HG02970 (cell line): Measurements from ENCODE around the gene MLN.
"Not testable (repeated sequence)": the region's sequence is repeated elsewhere in the genome, so short reads cannot be mapped to it uniquely, and the experiment has no call there.

Source experiments
- ATAC-seq: cut with Tn5 transposase; IDR thresholded peaks from one replicate; pipeline ENCODE4 v1.9.1; 2021; ENCODE audit warnings: mild to moderate bottlenecking, moderate library complexity, moderate number of reproducible peaks; ENCODE audit not compliant: unreplicated experiment, low FRiP score

Gene MLN

DNA sequence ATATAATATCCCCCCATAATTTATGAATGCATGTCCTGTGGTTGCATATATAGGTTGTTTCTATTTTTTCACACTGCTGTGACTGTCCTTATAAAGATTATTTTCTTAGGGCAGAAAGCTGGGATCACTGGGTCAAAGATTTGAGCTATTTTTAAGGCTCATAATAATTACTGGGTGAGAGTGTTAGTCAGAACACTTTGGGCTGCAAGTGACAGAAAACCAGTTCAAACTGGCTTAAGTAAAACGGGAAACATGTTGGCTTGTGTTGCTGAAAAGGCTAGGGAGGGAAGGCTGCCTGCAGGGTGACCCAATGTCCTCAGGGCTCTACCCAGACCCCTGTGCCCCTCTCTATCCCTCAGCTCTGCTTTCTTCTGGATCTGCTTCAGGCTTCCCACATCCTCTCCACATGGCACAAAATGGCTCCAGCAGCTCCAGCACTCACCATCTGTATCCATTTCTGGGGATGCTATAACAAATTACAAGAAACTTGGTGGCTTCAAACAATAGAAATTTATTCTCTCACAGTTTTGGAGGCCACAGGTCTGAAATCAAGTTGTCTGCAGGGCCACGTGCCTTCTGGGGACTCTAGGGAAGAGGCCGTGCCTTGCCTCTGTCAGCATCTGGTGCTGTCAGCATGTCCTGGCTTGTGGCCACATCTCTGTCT, 33.1 kb upstream of the MLN start:
- ATAC-seq: no peak

DNA sequence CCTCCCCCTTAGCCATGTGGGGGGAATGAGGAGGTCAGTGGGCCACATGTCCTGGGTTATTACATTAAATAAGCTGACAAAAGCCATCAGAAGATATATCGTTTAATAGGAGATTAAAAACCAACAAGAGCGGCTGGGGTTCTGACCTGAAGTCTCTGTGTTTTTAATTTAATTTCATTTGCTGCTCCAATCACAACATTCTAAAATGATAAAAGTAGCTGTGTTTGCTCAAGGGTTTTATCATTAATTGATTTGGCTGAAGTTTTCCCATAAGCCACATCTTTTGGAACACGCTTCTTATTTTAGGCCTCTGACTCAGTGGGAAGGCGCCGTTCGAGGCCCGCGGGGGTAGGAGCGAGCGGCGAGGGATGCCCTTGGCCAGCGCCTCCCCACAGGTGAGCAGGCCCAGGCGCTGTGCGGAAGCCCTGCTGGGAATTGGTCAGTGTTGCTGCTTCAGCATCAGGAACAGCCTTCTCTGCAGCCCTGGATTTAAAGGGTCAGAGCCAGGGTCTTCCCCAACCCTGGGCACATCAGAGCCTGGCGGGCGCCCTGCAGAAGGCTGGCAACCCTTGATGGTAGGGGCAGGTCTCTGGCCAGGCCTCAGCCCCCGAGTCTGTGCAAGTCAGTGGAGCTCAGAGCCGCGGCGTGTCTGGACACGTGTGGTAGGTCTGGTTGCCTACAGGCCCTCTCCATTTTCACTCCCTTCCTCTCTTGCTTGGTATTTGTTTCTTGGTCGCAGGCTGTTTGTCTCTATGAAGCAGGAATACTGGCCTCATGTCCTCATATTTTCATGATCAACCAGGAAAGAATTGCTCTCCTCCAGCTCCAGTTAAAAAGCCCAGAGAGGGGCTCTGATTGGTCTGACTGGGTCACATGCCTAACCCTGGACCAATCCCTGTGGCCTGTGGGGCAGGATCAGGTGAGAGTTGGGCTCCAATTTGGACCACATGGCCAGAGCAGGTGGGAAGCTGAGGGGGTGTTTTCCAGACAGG, 30.9 kb upstream of the MLN start:
- ATAC-seq: no peak

DNA sequence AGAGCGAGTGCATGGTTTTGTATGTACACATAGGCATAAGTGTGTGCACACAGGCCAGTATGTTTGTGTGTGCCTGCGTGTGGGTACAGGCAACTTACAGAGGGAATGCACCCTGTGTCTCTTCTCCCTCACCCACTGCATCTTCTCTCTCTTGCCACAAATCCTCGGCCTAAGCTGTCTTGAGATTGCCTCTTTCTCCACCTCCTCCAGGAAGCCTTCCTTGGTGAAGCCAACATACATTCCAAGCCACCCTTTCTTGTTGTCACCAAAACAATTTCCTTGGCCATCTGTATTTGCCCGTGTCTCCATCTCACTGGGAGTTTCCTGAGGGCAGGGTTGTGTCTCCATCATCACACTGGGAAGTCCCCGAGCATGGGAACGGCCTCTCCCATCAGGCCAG, 29.8 kb upstream of the MLN start:
- ATAC-seq: no peak

DNA sequence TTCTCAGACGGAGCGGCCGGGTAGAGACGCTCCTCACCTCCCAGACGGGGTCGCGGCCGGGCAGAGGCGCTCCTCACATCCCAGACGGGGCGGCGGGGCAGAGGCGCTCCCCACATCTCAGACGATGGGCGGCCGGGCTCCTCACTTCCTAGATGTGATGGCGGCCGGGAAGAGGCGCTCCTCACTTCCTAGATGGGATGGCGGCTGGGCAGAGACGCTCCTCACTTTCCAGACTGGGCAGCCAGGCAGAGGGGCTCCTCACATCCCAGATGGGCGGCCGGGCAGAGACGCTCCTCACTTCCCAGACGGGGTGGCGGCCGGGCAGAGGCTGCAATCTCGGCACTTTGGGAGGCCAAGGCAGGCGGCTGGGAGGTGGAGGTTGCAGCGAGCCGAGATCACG, 29.0 kb upstream of the MLN start:
- ATAC-seq: not testable (repeated sequence)

DNA sequence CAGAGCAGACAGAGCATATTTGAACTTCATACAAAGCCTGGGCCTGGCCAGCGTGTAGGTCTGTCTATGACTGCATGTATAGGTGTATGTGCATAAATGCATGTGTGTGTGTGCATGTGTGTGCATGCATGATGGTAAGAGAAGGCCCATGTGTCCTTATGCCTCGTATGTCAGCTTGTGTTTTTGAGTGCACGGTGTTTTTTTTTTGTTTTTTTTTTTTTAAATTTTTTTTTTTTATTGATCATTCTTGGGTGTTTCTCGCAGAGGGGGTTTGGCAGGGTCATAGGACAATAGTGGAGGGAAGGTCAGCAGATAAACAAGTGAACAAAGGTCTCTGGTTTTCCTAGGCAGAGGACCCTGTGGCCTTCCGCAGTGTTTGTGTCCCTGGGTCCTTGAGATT, 27.9 kb upstream of the MLN start:
- ATAC-seq: not testable (repeated sequence)

DNA sequence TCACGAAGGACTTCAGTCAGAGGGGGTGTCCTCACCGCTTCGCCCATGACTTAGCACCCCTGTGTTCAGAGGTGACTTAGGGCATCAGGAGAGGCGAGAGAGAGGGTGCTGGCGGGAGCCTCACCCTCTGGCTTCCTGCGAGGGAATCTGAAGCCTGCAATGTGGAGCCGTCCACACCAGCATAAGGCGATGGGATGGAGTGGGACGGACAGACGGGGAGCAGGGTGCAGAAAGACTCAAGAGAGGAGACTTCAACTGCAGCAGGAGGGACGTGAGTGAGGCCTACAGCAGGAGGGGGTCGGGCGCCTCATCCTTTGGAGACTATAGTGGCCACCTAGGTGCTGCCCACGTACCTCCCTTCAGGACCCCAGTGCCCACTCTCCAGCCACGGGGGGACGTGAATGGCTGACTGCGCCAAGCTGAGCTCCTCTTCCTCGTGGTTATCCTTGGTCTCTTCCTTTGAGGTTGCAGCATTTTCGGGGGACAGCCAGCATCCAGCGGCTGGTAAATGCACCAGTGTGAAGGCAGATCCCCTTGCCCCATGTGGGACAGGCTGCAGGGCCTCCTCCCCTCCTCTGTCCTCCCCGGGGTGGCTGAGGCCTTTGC, 26.9 kb upstream of the MLN start:
- no peak for ATAC-seq

DNA sequence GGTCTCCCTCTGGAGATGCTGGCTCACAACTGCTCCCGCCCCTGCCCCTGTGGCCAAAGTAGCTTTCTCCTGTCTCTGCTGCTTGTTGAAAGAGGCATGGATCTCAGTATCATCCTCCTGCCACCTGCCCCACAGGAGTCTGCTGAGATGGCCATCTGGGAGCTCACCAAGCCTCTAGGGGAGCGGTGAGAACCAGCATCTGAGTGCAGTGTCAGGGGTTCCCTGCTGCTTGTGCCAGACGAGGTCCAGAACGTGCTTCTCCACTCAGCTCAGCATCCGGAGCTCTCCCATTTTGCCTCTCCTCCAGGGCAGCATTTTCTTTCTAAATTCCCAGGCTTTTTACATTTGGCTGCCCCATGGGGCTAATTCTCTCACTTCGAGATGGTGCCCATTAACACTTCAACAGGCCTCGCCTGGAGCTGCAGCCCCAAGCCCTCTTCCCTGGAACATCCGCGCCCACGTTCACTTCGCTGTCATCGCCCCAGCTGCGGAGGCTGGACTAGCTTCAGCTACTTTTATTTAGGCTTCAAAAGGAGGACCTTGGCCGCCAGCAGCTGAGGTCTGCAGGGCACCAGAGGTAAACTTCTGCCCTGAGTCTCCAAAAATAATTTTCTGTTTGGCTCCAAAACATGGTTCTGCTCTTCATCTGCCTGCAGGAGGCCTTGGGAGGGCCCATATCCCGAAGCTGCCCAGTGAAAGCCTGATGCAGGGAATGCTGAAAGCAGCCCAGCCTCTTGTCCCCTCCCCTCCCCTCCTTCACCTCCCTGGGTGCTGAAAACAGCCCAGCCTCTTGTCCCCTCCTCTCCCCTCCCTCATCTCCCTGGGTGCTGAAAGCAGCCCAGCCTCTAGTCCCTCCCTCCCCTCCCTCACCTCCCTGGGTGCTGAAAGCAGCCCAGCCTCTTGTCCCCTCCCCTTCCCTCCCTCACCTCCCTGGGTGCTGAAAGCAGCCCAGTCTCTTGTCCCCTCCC, 25.2 kb upstream of the MLN start:
- ATAC-seq: no peak

DNA sequence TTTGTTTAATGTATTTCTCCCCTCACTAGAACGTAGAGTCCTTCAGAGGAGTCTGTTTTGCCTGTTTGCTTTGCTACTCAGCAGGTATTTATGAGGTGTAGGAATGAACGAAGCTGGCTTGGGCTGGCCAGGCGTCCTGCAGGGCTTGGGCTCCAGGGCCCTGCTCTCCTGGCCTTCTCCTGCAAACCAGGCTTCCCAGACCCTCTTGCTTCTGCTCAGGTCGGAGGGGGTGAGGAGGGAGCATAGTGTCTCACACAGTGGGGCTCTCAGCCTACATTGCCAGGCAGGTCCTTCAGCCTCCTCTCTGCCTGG, 24.6 kb upstream of the MLN start:
- ATAC-seq: no peak

DNA sequence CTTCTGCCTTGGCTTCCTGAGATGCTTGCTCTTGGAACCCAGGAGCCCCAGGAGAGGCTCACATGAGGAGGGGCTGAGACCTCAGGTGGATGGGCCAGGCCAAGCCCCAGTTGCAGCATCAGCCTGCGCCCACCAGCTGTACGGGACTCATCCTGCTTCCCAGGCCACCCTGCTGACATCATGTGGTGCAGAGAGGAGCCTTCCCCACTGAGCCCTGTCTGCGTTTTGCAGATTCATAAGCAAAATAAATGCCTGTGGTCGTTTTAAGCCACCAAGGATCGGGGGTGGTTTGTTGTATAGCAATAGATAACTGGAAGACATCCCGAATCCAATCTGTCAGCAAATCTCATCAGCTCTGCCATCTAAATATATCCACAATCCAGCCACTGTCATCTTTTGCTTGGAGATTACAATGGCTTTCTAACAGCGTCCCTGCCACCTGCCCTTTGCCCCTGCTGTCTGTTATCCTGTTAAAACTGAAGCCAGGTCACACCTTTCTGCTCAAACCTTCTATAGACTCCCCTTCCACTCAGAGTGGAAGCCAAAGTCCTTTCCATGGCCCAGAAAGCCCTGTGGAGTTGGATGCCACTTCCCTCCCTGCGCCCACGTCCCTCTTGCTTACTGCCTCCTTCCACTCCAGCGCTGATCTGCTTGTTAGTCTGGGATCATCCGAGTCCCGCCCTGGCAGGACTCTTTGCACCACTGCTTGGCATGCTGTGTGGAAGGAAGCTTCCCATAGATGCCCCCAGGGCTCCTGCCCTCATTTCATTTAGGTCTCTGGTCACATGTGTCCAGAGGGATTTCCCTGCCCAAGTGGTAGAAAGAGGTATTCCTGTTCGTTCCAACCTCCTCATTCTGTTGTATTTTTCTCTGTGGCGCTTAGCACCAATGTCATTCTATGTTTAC, 24.0 kb upstream of the MLN start:
- ATAC-seq: no peak

DNA sequence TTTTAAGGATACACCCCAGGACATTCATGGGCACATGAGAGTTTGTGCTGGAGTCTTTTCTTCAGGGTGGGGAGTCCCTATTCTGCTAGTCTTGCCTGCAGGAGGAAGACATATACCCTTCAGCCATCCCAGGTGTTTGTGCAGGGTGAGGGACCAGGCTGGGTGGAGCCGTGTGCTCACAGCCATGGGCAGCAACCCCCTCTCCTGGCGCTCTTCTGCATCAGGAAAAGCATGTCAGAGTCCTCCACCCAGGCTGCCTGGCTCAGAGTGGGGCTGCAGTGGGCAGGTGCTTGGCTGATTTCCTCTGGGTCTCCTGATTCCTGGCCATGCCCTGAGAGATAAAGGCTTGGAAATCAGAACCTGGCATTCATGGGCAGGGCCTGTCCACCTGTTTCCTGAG, 22.7 kb upstream of the MLN start:
- no peak for ATAC-seq

DNA sequence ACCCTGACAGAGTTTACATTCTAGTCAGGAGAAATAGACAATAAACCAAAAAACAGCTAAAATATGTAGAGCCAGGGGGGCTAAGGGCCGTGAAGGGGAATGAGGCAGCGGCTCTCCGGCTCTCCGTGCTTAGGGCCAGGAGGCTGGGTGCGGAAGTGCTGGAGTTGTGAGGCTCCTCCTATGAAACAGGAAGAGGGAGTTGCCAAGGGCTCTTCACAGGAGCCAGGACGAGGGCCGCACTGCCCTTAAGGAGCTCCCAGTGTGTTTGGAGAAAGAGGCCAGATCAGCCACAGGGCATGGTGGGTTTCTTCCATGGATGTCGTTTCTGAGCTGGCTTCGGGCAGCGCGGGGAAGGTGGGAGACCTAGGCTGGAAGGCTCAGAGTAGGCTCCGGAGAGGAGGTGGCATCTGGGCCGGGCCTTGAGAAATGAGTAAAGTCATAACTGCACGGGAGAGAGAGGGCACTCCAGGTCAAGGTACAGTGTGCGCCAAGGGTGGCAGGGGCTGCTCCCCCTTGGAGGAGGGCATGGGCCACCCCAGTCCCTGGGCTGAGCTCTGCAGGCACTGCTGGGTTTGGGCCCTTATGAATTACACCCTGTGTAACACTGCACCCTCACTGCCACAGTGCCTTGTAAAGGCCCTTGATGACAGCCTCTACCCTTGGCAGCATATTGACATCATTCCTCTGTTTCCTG, 20.8 kb upstream of the MLN start:
- no peak for ATAC-seq

DNA sequence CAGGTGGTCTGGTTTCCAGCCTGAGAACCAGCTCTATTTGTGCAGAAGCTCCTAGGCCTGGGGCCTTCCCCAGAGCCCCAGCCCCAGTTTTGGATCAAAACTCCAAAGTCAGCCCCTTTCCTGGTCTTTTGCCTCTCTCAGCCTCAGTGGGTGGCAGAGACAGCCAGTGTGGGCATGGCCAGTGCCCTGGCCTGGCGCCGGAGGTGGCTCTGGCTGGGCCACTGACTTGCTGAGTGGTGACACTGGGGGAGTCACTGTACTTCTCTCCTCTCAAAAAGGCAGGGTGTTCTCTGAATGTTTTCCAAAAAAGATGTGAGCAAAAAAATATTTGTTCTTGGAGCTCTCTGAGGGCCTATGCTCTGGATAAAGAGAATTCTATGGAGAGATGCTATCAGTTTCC, 20.0 kb upstream of the MLN start:
- ATAC-seq: no peak

DNA sequence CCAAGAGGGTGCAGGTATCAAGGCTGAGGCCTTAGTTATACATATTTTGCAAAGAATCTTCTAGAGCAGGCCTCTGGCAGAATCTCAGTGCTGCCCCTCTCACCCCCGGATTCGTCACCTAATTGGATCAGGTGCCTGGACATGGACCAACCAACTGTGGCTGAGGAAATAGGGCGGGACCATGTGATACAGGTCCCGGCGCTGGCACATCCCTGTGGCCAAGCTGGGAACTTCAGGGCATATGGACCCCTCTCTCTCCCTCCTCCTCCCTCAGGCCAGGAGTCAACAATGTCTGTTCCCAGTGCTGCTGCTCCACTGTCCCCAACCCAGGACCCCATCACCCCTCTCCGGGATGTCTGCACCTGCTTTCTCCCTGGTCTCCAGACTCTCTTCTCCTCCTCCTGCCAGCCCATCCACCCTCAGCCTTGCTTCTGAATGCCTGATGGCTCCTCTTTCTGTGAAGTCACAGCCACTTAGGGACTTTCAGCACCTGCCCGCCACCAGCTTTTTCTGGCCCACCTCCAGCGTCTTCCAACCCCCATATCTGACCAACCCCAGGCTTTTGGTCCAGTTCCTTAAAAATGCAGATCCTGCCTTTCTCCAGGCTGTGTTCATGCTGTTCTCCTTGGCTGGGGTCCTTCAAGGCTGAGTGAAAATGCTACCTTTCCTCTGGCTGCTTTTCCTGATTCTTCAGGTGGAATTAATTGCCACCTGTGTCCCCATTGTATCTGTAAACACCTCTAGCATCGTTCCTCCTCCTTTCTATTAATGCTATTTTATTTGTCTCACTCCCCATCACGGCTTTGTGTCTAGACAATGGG, 19.0 kb upstream of the MLN start:
- no peak for ATAC-seq

DNA sequence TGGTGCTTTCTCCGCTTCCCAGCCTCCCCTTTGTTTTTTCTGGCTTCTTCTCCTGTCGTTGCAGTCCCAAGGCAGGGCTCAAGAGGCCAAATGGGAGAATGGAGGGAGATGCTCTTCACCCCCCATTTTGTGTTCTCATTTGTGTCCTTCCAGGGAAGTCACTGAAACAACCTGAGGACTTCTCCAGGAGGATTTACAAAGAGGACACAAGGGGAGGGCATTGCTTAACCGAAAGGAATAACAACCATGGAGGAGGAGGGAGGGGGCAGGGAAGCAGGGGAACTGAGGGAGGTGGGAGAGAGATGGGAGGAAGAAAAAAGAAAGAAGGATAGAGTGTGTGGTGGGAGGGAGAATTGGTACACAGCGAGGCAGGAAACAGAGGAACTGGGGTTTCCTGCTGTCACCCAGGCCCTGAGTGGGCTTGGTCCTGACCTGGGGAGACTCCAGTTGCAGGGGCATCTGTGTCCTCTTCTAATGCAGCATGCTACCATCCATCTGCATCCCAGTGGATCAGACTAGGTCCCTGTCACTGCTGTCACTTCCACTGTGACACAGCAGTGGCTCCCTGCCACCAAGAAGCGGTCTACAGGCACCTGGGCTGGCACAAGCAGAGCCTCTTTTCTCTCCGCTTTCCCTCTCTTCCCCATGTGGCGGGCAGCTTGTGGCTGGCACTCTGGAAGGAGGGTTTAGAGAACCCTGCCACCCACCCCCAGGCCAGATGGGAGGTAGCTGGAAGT, 17.1 kb upstream of the MLN start:
- ATAC-seq: no peak

DNA sequence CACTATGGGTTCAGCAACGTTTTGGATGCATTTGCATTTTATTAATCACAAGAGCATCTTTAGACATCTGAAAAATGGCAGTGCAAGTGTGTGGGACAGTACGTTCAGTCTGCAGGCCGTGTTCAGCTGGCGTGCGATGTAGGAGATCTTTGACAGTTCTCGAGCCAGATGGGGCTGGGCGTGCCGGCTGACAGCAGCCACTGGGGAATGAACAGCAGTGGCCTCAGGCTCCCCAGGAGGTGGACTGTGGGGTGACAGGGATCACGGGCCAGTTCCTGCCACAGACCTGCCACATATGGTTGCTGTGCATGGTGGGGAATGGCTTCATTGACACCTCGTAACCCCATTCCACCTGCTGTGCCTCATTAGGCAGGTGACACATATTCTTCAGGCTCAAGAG, 16.4 kb upstream of the MLN start:
- ATAC-seq: no peak

DNA sequence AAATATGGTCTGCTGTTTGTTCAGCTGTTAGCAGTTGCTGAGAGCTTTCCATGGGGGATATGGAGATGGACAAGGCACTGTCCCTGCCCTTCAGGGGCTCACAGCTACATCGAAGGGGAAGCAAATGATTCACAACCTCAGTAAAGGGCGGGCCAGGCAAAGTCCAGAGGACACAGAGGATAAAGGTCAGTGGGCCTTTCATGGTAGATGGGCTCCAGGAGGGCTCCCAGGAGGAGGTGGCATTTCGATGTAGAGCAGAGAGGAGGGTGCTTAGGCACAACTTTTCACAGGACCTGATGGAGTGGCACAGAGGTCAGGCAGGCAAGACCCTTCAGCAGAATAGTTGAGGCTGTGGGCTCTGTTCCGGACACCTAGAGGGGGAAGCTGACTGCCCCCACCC, 15.2 kb upstream of the MLN start:
- no peak for ATAC-seq

DNA sequence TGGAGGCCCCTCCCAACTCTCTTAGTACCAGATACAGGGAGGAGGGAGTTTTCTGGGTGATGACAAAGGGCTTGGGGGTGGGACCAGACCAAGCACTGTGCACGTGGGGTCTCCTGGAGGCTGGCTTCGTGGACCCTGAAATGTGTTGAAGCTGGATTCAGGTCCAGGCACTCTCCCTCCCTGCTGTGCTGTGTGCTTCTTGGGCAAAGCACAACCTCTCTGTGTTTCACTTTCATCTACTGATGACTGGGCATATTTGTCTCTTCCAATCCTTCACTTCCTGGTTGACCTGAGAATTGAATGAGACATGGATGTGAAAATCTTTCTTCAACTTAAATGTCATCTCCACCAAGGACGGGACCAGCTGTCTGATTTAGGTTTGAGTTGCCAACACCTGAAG, 14.5 kb upstream of the MLN start:
- no peak for ATAC-seq
